GM19372 (cell line): Measurements from ENCODE around the gene GSTA4.
"Not testable (repeated sequence)": the region's sequence is repeated elsewhere in the genome, so short reads cannot be mapped to it uniquely, and the experiment has no call there.

Experiments
- ATAC-seq: cut with Tn5 transposase; IDR thresholded peaks from one replicate; pipeline ENCODE4 v1.9.1; 2021; ENCODE audit warnings: mild to moderate bottlenecking, low read depth, moderate library complexity; ENCODE audit not compliant: unreplicated experiment

The GSTA4 gene

DNA sequence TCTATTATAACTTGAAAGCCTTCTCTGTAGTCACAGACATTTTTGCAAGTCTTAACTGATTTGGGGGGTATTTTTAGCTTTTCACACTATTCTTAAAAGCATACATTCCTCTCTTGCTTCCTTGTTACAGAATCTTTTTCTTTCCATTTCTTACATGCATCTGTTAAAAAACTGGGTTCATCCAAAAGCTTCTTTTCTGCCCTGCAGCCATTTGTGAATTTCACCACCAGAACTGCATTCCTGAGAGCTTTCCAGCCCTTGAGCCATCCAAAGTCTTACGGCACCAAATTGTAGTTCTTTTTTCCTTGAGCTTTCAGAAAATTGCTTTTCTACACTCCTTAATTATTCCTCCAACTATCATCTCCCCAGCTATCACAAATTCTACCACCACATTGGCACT is 19.7 kb upstream of the GSTA4 start:
- ATAC-seq = no peak

DNA sequence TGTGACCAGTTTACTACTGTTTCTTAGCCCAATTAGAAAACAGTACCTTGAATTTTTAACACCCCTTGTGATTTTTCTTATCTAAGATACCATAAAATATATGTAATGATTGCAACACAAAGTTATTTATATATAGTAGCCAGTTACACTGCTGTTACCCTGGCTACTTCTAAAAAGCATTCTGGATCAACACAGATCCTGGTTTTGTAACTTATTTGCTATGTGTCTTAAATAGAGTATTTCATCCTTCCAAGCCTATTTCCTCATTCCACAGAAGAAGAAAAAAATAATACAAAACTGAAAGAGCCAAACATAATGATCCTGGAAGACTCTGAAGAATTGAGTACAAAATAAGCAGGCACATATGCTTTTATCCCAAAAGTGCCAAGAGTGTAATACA is 19.0 kb upstream of the GSTA4 start:
- no peak for ATAC-seq

DNA sequence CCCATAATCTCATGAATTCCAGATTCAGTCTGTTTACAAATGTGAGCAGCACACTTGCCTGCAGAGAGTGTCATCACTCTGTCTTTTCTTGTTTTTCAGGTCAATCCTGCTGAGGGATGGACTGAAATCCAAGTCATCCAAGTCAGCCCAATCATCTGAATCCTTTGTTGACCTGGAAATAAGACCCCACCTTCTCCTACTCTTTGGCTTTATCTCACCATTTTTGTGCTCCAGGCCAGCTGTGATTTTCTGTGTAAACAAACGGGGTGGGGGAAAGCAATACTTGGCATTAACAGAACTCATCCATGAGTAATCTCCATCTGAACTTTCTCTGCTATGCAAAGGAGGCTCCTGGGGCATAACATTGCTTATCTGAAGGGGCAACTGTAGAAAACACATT is 16.9 kb upstream of the GSTA4 start:
- no peak for ATAC-seq

DNA sequence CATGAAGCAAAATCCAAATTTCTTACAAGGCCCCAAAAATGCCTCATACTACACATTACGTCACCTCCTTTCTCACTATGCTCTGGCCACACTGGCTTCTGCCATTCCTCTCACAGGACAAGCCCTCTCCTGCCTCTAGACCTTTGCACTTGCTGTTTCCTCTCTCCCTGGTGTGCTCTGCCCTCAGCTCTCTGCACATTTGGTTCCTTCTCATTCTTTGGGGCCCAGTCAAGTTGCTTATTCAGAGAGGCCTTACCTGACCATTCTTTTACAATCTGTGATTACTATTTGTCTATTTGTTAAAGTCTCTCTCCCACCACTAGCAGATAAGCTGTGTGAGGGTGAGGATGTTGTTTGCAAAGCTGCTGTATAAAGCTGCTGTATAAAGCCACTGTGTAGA is 15.4 kb upstream of the GSTA4 start:
- ATAC-seq = no peak

DNA sequence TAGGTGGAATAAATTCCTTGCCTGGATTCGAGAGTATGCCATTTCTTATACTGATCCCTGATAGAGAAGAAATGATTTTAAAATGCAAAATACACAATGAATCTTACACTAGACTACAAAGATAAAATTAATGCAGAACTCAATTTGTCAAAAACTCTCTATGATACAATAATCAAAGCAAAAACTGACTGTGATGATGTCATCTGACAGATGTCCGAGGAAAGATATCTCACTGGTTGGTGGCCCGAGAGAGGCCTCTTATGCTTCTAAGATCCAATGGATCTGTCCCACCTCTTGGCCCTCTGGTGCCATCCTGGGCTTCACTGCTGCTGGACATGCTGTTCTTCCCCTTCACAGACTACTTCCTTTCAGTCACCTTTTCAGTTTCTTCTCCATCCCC is 14.4 kb upstream of the GSTA4 start:
- ATAC-seq = no peak

DNA sequence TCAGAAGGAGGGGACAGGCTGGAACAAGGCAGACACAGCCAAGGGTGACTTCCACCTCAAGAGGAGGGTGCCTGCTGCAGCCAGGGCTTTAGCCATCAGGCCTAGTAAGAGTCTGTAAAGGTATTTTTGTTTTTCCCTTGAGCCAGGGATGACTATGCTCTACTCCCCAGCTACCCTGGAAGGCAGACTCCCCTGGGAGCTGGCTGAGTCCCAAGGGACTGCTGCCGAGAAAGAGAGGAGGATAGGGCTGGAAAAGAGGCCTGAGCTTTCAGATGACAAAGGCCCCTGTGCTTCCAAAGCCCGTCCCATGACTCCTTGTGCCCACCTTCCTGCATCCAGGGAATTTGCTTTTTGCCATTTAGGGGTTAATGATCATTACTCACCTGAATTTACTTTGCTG is 14.0 kb upstream of the GSTA4 start:
- no peak for ATAC-seq

DNA sequence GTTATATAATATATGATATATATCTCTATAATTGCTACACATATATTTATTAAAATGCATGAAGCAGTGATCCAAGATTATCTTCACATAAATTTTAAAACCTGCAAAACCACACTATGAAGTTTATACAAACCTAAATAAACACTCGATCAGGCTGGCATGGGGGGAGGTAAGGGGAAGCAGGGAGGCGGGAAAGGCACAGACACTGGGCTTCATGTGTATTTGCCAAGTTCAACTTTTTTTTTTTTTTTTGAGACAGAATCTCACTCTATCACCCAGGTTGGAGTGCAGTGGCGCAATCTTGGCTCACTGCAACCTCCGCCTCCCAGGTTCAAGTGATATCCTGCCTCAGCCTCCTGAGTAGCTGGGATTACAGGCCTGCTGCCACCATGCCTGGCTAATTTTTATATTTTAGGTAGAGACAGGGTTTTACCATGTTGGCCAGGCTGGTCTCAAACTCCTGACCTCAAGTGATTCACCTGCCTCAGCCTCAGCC is 13.2 kb upstream of the GSTA4 start:
- not testable (repeated sequence) for ATAC-seq

DNA sequence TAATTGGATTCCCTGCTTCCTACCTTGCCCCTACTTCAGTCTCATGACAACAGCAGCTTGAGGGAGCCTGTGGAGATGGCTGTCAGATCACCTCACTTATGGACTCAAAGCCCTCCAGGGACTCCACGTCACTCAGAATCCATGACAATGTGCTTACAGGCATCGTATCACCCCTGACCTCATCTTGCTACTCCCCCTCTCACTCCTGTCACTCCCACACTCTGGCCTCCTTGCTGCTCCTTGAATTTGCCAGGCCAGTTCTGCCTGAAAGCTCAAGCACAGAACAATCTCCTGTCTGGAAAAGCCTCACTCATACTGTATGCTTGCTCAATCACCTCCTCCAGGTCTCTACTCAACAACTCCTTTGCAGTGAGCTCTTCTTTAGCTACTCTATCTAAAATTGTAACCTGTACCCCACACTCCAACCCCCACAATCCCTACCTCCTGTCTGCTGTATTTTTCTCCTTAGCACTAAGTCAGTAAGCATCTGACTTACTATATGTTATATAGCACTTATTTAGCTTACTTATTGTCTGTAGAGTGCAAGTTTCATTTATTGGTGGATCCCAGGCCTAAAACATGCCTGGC is 10.7 kb upstream of the GSTA4 start:
- ATAC-seq = no peak

DNA sequence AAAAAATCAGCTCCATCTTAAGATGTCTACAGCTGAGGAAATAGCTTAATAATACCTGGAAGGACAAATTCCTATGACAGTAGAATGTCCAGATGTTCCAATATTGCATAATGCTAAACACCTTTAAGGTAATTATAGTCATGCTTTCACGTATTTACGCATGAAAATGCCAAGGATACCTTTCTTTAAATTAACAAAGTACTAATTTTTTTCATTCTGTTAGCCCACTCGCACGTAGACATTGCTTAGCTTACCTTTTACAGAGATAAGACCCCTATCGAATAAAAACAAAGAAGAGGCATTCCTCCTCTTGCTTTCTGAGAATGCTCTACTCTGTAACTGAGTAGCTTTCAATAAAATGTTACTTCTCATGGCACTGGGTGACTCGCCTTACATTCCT is 4.4 kb upstream of the GSTA4 start:
- ATAC-seq = no peak

DNA sequence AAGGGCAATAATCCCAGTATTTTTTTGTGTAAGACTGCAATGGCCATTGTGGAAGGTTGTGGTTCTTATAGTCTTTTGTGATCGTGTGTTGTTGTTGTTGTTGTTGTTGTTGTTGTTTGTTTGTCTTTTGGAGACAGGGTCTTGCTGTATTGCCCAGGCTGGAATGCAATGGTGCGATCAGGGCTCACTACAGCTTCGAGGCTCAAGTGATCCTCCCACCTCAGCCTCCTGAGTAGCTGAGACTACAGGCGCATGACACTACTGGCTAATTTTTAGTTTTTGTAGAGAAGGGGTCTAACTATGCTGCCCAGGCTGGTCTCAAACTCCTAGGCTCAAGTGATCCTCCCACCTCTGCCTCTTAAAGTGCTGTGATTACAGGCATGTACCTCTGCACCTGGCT is 3.5 kb upstream of the GSTA4 start:
- ATAC-seq = no peak

DNA sequence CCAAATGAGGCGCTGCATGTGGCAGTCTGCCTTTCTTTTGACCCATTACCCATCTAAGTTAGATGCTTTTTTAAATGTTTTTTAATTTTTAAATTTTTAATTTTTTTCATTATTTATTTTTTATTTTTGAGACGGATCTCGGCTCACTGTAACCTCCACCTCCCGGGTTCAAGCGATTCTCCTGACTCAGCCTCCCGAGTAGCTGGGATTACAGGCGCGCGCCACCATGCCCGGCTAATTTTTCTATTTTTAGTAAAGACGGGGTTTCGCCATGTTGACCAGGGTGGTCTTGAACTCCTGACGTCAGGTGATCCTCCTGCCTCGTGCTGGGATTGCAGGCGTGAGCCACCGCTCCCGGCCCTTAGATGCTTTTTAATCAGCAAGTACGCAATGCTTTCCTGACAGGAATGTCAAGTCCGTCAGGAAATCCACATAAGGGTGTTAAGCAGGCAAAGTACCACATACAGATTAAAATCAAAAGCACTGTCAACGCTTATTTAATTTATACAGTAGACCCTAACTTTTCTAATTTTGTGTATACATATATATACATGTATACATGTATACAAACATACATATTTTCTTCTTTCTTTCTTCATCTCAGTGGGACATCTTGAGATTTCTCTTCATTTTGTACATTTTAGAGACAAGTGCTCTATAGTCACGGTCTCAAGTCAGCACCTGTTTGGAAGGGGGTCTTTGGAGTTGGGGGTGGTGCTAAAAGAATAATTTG is 995 bp upstream of the GSTA4 start:
- peak; percentile 0 for ATAC-seq

DNA sequence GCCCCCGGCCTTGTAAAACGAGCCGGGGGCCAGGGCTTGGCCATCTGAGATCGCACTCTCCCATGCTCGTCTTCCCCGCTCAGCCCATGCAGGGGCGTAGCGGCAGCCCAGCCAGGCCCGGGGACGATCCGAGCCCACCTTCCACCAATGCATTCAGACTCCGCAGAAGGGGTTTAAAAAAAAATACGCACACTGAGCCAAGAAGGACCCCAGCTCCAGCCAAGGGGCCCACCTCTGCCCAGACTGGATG is 320 bp downstream of the GSTA4 start:
- ATAC-seq = peak; percentile 25

DNA sequence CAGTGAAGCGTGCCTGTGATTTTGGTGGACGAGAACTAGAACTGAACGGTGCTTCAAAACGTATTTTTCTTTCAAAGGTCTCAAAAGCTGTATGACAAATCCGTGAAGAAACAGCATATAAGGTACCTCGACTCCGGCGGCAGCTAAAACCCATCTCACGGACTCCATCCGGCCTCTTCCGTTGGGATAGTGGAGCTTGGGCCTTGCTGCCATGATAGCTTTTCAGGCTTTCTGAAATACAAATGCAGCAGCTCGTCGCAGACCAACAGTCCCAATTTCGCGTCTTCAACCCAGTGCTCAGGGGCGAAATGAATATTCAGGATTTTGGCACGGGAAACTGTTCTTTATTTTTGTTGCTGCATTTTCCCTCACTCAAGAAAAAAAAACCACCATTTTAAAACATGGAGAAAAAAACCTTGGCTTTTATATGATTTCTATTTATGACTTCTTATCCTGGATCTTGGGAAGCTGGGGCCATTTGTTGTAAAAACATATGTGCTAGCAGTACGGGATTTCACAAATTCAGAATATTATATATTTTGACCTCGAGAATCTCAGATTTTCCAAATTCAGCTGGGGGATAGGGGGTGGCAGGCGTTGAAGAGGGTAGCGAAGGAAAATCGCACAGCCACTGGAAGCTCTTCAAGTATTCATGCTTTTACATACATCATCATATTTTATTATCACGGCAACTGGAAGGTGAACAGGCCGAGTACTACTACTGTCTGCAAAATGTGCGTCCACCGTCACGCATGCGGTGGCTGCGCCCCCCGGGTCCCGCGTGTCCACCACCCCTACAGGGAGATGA is 849 bp downstream of the GSTA4 start:
- peak; percentile 1 for ATAC-seq

DNA sequence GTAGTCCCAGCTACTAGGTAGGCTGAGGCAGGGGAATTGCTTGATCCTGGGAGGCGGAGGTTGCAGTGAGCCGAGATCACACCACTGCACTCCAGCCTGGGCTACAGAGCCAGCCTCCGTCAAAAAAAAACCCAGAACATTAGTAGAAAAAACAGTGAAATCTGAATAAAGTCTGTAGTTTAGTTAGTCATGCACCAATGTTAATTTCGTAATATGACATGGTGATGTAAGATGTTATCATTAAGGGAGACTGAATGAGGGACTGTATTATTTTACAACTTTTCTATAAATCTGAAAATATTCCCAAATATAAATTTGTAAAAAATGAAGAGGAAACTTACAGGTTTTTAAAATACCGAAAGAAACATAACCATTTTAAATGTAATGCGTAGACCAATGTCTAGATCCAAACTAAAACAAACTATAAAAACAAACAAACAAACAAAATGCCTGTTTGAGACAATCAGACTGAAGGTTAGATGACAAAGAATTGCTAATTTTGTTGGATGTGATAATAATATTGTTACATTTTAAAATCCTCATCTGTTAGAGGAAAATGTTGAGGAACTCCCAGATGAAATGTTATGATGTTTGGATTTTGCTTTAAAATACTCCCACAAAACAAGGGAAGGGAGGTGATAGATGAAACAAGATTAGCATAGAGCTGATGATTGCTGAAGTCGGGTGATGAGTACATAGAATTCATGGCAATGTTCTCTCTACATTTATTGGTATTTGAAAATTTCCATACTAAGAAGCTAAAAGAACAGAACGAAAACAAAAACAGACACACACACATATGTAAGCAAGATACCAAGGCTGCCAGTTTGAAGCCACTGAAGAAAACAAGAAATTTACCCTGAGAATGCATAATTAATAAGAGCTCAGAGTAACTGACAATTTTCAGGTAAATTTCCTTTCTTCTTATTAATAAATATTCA is 1.8 kb downstream of the GSTA4 start:
- no peak for ATAC-seq

DNA sequence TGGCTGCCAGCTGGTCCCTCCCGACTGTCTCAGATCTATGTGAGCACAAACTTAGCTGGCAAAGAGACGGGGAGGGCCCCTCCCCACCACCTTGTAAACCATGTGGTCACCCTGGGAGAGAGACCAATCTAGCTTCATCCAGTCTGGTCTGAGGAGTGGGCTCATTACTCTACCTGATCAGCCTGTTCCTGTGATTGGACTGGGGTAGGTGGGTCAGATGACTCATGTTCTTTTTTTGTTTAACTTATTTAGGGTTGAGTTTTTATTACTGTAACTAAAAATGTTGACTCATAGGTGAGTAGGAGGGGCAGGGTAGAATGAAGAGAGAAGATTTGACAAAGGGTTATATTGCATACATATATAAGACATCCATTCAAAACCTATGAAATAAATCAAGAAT is 4.7 kb downstream of the GSTA4 start:
- no peak for ATAC-seq

DNA sequence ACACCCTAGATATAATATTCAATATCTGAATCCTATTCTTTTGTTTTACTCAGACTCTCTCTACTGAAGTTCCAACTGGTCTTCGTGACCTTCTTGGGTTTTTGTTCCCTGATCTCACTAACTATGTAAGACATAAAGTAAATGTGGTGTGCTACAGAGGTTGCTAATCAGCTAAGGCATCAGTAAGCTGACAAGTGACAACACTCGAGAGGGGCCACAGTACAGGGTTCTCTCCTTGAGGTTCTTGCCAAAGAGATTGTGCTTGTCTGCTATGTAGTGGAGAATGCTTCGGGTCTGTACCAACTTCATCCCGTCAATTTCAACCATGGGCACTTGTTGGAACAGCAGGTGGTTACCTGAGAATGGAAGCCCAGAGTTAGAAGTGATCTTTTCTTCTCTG is 9.9 kb downstream of the GSTA4 start:
- no peak for ATAC-seq

DNA sequence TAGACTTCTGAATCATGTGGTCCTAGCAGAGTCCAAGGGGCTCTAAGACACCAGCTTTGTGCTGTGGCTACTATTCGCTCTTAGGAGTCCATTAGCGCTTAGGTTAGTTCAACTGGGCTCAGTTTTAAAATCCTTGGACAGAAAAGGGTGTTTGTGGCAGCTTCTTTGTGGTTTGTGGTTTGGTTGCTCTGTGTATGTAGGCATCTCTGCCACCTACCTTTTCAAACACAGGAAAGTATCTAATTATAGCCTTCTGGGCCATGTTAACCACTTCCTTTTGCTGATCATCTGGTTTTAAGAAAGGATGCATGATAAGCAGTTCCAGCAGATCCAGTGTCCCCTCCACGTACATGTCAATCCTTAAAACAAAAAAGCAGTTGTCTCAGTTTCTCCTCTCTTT is 10.8 kb downstream of the GSTA4 start:
- ATAC-seq = no peak

DNA sequence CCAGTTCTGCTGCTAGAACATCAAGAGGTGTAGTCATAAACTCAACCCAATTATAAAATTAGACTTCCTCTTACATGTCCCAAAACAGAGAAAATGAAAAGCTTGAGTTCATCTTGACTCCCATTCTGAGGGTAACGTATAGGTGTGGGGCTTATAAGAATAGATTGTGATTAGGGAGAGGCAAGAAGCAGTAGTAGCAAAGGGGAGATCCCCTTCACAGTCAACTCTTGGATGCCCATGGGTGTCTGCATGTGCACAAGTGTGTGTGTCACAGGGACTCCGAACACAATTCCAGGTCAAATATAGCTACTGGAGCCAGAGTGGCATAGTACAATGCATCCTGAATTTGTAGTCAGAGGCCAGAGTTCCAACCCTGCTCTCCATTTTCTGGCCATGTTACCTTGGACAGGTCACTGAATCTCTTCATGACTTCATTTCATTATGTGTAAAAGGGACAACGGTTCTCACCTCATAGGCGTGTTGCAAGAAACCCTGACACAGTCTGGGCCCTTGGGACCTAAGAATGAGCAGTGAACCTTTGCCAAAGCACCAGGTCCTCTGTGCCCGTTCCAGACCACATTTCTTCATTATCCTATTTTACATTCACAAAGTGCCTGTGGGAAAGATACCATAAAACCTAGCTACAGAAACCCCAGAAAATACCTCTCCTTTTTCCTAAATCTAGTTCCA is 11.8 kb downstream of the GSTA4 start:
- ATAC-seq = no peak

DNA sequence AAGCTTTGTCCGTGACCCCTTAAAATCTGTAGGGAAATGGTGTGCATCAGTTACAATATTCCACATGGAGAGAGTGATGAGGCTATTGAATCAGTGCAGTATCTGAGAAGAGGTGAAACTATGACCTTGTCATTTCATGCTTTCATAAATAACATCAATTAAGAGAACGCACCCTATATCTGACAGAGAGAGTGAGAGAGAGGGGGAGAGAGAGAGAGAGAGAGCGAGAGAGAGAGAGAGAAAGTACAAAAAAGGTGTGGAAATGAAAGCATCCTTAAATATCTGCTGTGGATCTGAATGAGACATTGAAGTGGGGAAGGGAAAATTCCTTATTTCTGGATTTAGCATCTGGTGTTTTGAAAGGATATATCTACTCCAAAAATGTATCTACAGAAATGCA is 12.4 kb downstream of the GSTA4 start:
- ATAC-seq = no peak

DNA sequence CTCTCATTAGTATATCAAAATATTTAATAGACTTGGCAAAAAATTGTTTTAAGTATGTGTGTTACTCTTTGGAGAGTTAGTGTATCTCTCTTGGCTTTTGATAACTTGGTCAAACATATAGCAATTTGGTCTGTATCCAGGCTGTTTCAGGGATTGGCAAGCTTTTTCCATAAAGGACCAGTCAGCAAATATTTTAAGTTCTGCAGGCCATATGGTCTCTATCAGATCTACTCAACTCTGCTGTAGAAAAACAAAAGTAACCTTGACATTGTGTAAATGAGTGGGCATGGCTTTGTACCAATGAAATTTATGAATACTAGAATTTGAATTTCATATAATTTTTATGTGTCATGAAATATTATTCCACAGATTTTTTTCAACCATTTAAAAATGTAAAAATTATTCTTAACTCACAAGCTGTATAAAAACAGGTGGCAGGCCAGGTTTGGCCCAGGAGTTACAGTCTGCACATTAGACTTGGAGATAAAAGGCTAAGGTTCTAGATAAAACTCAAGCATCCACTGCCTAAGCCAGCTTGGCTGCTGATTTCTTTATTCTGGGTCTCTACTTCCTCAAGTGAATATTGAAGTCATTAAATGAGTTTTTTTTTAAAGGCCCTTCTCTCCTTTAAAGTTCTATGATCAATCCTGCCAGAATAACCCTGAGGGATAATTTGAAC is 13.7 kb downstream of the GSTA4 start:
- ATAC-seq = no peak
